Testis (tissue), 3 donors: Measurements from ENCODE around the gene CFDP1. TPM values are rescaled to one million over a fixed set of nuclear protein-coding genes. Genes with fewer than 3 reads are reported as not detected.
A peak's percentile ranks its signal among the peaks of the same experiment; 100 is the strongest.

ENCODE experiments used
- DNase-seq: peaks from one replicate; pipeline ENCODE4 v3.0.0-alpha.2; 2019
- H3K27ac ChIP-seq, 2 donors: fragments of 200-600 bp; sonication (generic); one replicate each; pipeline ENCODE4 v1.5.1; 2019
- H3K27me3 ChIP-seq: fragments of 200-600 bp; sonication (generic); one replicate; pipeline ENCODE4 v1.5.1; 2019
- H3K36me3 ChIP-seq: fragments of 200-600 bp; sonication (generic); one replicate; pipeline ENCODE4 v1.5.1; 2017; ENCODE audit warnings: low read depth; ENCODE audit errors: missing control alignments
- H3K4me1 ChIP-seq: fragments of 200-600 bp; sonication (generic); one replicate; pipeline ENCODE4 v1.5.1; 2019
- H3K4me3 ChIP-seq, 2 donors: fragments of 200-600 bp; sonication (generic); one replicate each; pipeline ENCODE4 v1.5.1; 2017 to 2019
- H3K9me3 ChIP-seq: fragments of 200-600 bp; sonication (generic); one replicate; pipeline ENCODE4 v1.5.1; 2017
- CTCF ChIP-seq, 3 experiments: fragments of 450-650 bp in 2 of 3; fragments of 200-600 bp in 1 of 3; sonication (generic) in 1 of 3; IDR thresholded peaks; one replicate each; pipeline ENCODE4 v1.5.1; 2016 to 2019; ENCODE audit warnings: antibody characterized with exemption in 3 of 3, mild to moderate bottlenecking in 2 of 3, moderate library complexity in 1 of 3
- POLR2A ChIP-seq: fragments of 450-650 bp; IDR thresholded peaks from one replicate; pipeline ENCODE4 v1.6.1; 2017; ENCODE audit warnings: antibody characterized with exemption, mild to moderate bottlenecking, moderate library complexity
- WGBS, 2 donors: methylation state at CpG; one replicate each; pipeline ENCODE4 v1.1.5; 2018; 5-methylcytosine and 5-hydroxymethylcytosine counted together
- intact Hi-C: fragments of 100-400 bp; cut with DNase I; formaldehyde crosslinking; loops from one replicate; pipeline ENCODE4 v1.15.1; 2023; ENCODE audit warnings: low total_unique reads
- polyA plus RNA-seq: library from polyadenylated mRNA; stranded (reverse); fragments of 350-450 nt; fragmentation: Illumina TruSeq; extraction: RNeasy Lipid Tissue Mini Kit (QIAGEN cat#74804); gene quantifications from one replicate; pipeline ENCODE4 v1.2.3, GENCODE V29; 2014; ENCODE audit warnings: low read depth, low replicate concordance; ENCODE audit not compliant: insufficient read depth
- total RNA-seq, 2 donors: library from RNA; depleted of rRNA; stranded (reverse); fragments of >200 nt; gene quantifications; one replicate each; pipeline ENCODE4 v1.2.3, GENCODE V29; 2016

CFDP1 gene
- total and polyA plus RNA-seq, 3 donors from 2014 or later = 111 to 133 (median 127) TPM

GRCh38 chr16:75264457-75264998, 168.8 kb downstream of the CFDP1 start:
- peak overlapping the region; percentile 82 to 97 for H3K4me3 ChIP-seq
- H3K27me3 ChIP-seq = no peaks in the 10 kb centered on the region
- 4 to 8% methylated on average over 8 to 14 of the region's 14 CpGs for WGBS, 2 donors
- peak; percentile 78 for DNase-seq
- intact Hi-C loops = no loop called here
- peak overlapping the region; percentile 93 to 95 for H3K27ac ChIP-seq
- H3K4me1 ChIP-seq = peaks cover 39% of the 10 kb centered on the region
- no peaks in the 10 kb centered on the region for H3K9me3 ChIP-seq
- no peaks in the 10 kb centered on the region for H3K36me3 ChIP-seq
- TF ChIP-seq CTCF (IDR thresholded peaks at IDR 0.05) (no peak), POLR2A (no peak)

- TF ChIP-seq POLR2A (no peak), CTCF (IDR thresholded peaks at IDR 0.05) (no peak)
- no peaks in the 10 kb centered on the region for H3K36me3 ChIP-seq
- no peaks in the 10 kb centered on the region for H3K9me3 ChIP-seq
- peak overlapping the region; percentile 93 to 95 for H3K27ac ChIP-seq
- H3K27me3 ChIP-seq = no peaks in the 10 kb centered on the region
- 24 to 31% methylated on average over 5 to 8 of the region's 8 CpGs for WGBS, 2 donors
- peaks cover 39% of the 10 kb centered on the region for H3K4me1 ChIP-seq
- intact Hi-C loops = no loop called here
- DNase-seq = peak; percentile 75
- peak overlapping the region in 1 of 2 donors; percentile 97 for H3K4me3 ChIP-seq
Observed at GRCh38 chr16:75263963-75264445, 169.3 kb downstream of the CFDP1 start.

GRCh38 chr16:75263291-75263962, 169.9 kb downstream of the CFDP1 start:
- no peaks in the 10 kb centered on the region for H3K27me3 ChIP-seq
- 46 to 55% methylated on average over 10 to 14 of the region's 14 CpGs for WGBS, 2 donors
- intact Hi-C loops = no loop called here
- H3K27ac ChIP-seq = peak overlapping the region; percentile 93 to 95
- no peak for DNase-seq
- peak overlapping the region in 1 of 2 donors; percentile 97 for H3K4me3 ChIP-seq
- H3K4me1 ChIP-seq = peaks cover 45% of the 10 kb centered on the region
- no peaks in the 10 kb centered on the region for H3K9me3 ChIP-seq
- H3K36me3 ChIP-seq = no peaks in the 10 kb centered on the region
- no peak for TF ChIP-seq POLR2A
- TF ChIP-seq CTCF (IDR thresholded peaks at IDR 0.05) = no peak

GRCh38 chr16:75262800-75263127, 170.5 kb downstream of the CFDP1 start:
- Histone ChIP-seq H3K36me3 (no peaks in the 10 kb centered on the region), H3K27ac (peak overlapping the region; percentile 31 to 93), H3K27me3 (no peaks in the 10 kb centered on the region), H3K4me3 (no peak overlapping the region), H3K9me3 (no peaks in the 10 kb centered on the region), H3K4me1 (peaks cover 51% of the 10 kb centered on the region)
- no peak for TF ChIP-seq POLR2A
- TF ChIP-seq CTCF (IDR thresholded peaks at IDR 0.05) = no peak
- intact Hi-C loops = no loop called here
- DNase-seq = no peak
- WGBS, 2 donors = 59% methylated on average over 5 of the region's 5 CpGs; no CpG with 5 or more reads in 1 of the 2 donors
